ENCODE data around the gene TUBGCP6.

Gene TUBGCP6

GRCh38 chr22:50262460-50262911 lies 17.7 kb upstream of the TUBGCP6 start:
- no peak for DNase-seq

- DNase-seq: peak in 2 of 14 donors; percentile 30 to 54
These were observed 17.0 kb upstream of the TUBGCP6 start, which contains the start of gene MAPK12 for GRCh38 chr22:50261615-50262459. Gene MAPK12 (minus strand): TSS chr22:50261683. CDS start chr22:50261509, 174 bp downstream.

- peak in 3 of 14 donors; percentile 30 to 57 (median 53) for DNase-seq
These were observed 16.2 kb upstream of the TUBGCP6 start for GRCh38 chr22:50260801-50261614.

GRCh38 chr22:50260434-50260800 lies 15.6 kb upstream of the TUBGCP6 start:
- no peak for DNase-seq

GRCh38 chr22:50259302-50259701 lies 14.5 kb upstream of the TUBGCP6 start:
- peak in 4 of 14 donors; percentile 43 to 54 (median 52) for DNase-seq

- peak in 5 of 14 donors; percentile 21 to 69 (median 42) for DNase-seq
These were observed 13.8 kb upstream of the TUBGCP6 start for GRCh38 chr22:50258361-50259292.

GRCh38 chr22:50257451-50258360 lies 12.9 kb upstream of the TUBGCP6 start:
- DNase-seq: no peak

GRCh38 chr22:50257041-50257440 lies 12.2 kb upstream of the TUBGCP6 start:
- DNase-seq: no peak

- no peak for DNase-seq
These were observed 11.5 kb upstream of the TUBGCP6 start for GRCh38 chr22:50256258-50256862.

- DNase-seq: no peak
These were observed 10.8 kb upstream of the TUBGCP6 start for GRCh38 chr22:50255607-50256006.

GRCh38 chr22:50255099-50255498 lies 10.3 kb upstream of the TUBGCP6 start:
- DNase-seq: no peak

GRCh38 chr22:50253941-50254340 lies 9.1 kb upstream of the TUBGCP6 start:
- no peak for DNase-seq

- DNase-seq: no peak
These were observed 8.5 kb upstream of the TUBGCP6 start for GRCh38 chr22:50253046-50253915.

GRCh38 chr22:50252082-50253045 lies 7.5 kb upstream of the TUBGCP6 start:
- DNase-seq: peak in 4 of 14 donors; percentile 11 to 58 (median 33)

- no peak for DNase-seq
These were observed 6.8 kb upstream of the TUBGCP6 start for GRCh38 chr22:50251477-50252081.

- DNase-seq: peak in 1 of 14 donors; percentile 48
These were observed 6.0 kb upstream of the TUBGCP6 start, which contains the start of gene HDAC10 for GRCh38 chr22:50250555-50251476. Gene HDAC10 (minus strand): TSS chr22:50251265. CDS start chr22:50251032, 233 bp downstream.

GRCh38 chr22:50250249-50250554 lies 5.4 kb upstream of the TUBGCP6 start:
- DNase-seq: no peak

Measured in C1 segment of cervical spinal cord (tissue), 14 donors.